ENCODE data around the gene MYO1H. TPM values are rescaled to one million over a fixed set of nuclear protein-coding genes. Genes with fewer than 3 reads are reported as not detected.
"Not testable (repeated sequence)": the region's sequence is repeated elsewhere in the genome, so short reads cannot be mapped to it uniquely, and the experiment has no call there.

Gene MYO1H
- total and polyA plus RNA-seq, 9 donors: 0.04 to 0.35 (median 0.14) TPM; not detected in 2

GRCh38 chr12:109309381-109310246, 38.1 kb upstream of the MYO1H start:
- Histone ChIP-seq H3K27me3 (ENCODE audit: control insufficient read depth, insufficient read depth, low read length) (peaks cover 60% of the 10 kb centered on the region), H3K9me3 (replicated peaks; ENCODE audit: control insufficient read depth, low read depth, low read length) (no peaks in the 10 kb centered on the region), H3K27ac (ENCODE audit: low read length) (no peak overlapping the region), H3K4me1 (ENCODE audit: control insufficient read depth, insufficient read depth, low read length) (peaks cover 11% of the 10 kb centered on the region), H3K36me3 (ENCODE audit: control insufficient read depth, insufficient read depth, low read length) (no peaks in the 10 kb centered on the region), H3K4me3 (ENCODE audit: low read length) (peak overlapping the region; percentile 37)
- no peak for DNase-seq
- WGBS (ENCODE audit: insufficient coverage): under 1% methylated on average over 88 of the region's 99 CpGs

- no peaks in the 10 kb centered on the region for H3K9me3 ChIP-seq (replicated peaks; ENCODE audit: control insufficient read depth, low read depth, low read length)
- peaks cover 11% of the 10 kb centered on the region for H3K4me1 ChIP-seq (ENCODE audit: control insufficient read depth, insufficient read depth, low read length)
- peak overlapping the region; percentile 36 for H3K4me3 ChIP-seq (ENCODE audit: low read length)
- H3K36me3 ChIP-seq (ENCODE audit: control insufficient read depth, insufficient read depth, low read length): no peaks in the 10 kb centered on the region
- H3K27ac ChIP-seq (ENCODE audit: low read length): no peak overlapping the region
- H3K27me3 ChIP-seq (ENCODE audit: control insufficient read depth, insufficient read depth, low read length): peaks cover 58% of the 10 kb centered on the region
- peak; percentile 21 for DNase-seq
- 0% methylated on average over 28 of the region's 33 CpGs for WGBS (ENCODE audit: insufficient coverage)
Measured at GRCh38 chr12:109310247-109311125, 37.2 kb upstream of the MYO1H start.

GRCh38 chr12:109321294-109321693, 26.4 kb upstream of the MYO1H start:
- not testable (repeated sequence) for H3K4me1 ChIP-seq (ENCODE audit: control insufficient read depth, insufficient read depth, low read length); H3K4me3 ChIP-seq (ENCODE audit: low read length); H3K27me3 ChIP-seq (ENCODE audit: control insufficient read depth, insufficient read depth, low read length); H3K36me3 ChIP-seq (ENCODE audit: control insufficient read depth, insufficient read depth, low read length); H3K27ac ChIP-seq (ENCODE audit: low read length); DNase-seq; H3K9me3 ChIP-seq (replicated peaks; ENCODE audit: control insufficient read depth, low read depth, low read length)
- 100% methylated on average over 1 of the region's 8 CpGs for WGBS (ENCODE audit: insufficient coverage)

GRCh38 chr12:109329003-109329402, 18.7 kb upstream of the MYO1H start:
- Histone ChIP-seq H3K27me3 (ENCODE audit: control insufficient read depth, insufficient read depth, low read length) (peaks cover 3% of the 10 kb centered on the region), H3K36me3 (ENCODE audit: control insufficient read depth, insufficient read depth, low read length) (no peaks in the 10 kb centered on the region), H3K9me3 (replicated peaks; ENCODE audit: control insufficient read depth, low read depth, low read length) (no peaks in the 10 kb centered on the region), H3K4me1 (ENCODE audit: control insufficient read depth, insufficient read depth, low read length) (no peaks in the 10 kb centered on the region), H3K27ac (ENCODE audit: low read length) (no peak overlapping the region), H3K4me3 (ENCODE audit: low read length) (no peak overlapping the region)
- WGBS (ENCODE audit: insufficient coverage): 100% methylated on average over 1 of the region's 3 CpGs
- no peak for DNase-seq

GRCh38 chr12:109329686-109330085, 18.0 kb upstream of the MYO1H start:
- WGBS (ENCODE audit: insufficient coverage): 54% methylated on average over 4 of the region's 7 CpGs
- Histone ChIP-seq H3K4me1 (ENCODE audit: control insufficient read depth, insufficient read depth, low read length) (no peaks in the 10 kb centered on the region), H3K27ac (ENCODE audit: low read length) (no peak overlapping the region), H3K27me3 (ENCODE audit: control insufficient read depth, insufficient read depth, low read length) (peaks cover 3% of the 10 kb centered on the region), H3K4me3 (ENCODE audit: low read length) (no peak overlapping the region), H3K9me3 (replicated peaks; ENCODE audit: control insufficient read depth, low read depth, low read length) (no peaks in the 10 kb centered on the region), H3K36me3 (ENCODE audit: control insufficient read depth, insufficient read depth, low read length) (no peaks in the 10 kb centered on the region)
- DNase-seq: no peak

- Histone ChIP-seq H3K4me3 (ENCODE audit: low read length) (no peak overlapping the region), H3K36me3 (ENCODE audit: control insufficient read depth, insufficient read depth, low read length) (no peaks in the 10 kb centered on the region), H3K9me3 (replicated peaks; ENCODE audit: control insufficient read depth, low read depth, low read length) (no peaks in the 10 kb centered on the region), H3K4me1 (ENCODE audit: control insufficient read depth, insufficient read depth, low read length) (no peaks in the 10 kb centered on the region), H3K27me3 (ENCODE audit: control insufficient read depth, insufficient read depth, low read length) (peaks cover 3% of the 10 kb centered on the region), H3K27ac (ENCODE audit: low read length) (no peak overlapping the region)
- 81% methylated on average over 8 of the region's 16 CpGs for WGBS (ENCODE audit: insufficient coverage)
- DNase-seq: no peak
Measured at GRCh38 chr12:109330282-109331230, 17.1 kb upstream of the MYO1H start.

GRCh38 chr12:109331301-109331952, 16.3 kb upstream of the MYO1H start:
- no peak overlapping the region for H3K4me3 ChIP-seq (ENCODE audit: low read length)
- H3K27ac ChIP-seq (ENCODE audit: low read length): no peak overlapping the region
- DNase-seq: peak; percentile 20
- H3K36me3 ChIP-seq (ENCODE audit: control insufficient read depth, insufficient read depth, low read length): no peaks in the 10 kb centered on the region
- 25% methylated on average over 2 of the region's 7 CpGs for WGBS (ENCODE audit: insufficient coverage)
- H3K9me3 ChIP-seq (replicated peaks; ENCODE audit: control insufficient read depth, low read depth, low read length): no peaks in the 10 kb centered on the region
- H3K4me1 ChIP-seq (ENCODE audit: control insufficient read depth, insufficient read depth, low read length): no peaks in the 10 kb centered on the region
- H3K27me3 ChIP-seq (ENCODE audit: control insufficient read depth, insufficient read depth, low read length): no peaks in the 10 kb centered on the region

GRCh38 chr12:109334887-109335286, 12.8 kb upstream of the MYO1H start:
- no CpG with 5 or more reads among the region's 2 CpGs for WGBS (ENCODE audit: insufficient coverage)
- Histone ChIP-seq H3K9me3 (replicated peaks; ENCODE audit: control insufficient read depth, low read depth, low read length) (no peaks in the 10 kb centered on the region), H3K4me1 (ENCODE audit: control insufficient read depth, insufficient read depth, low read length) (no peaks in the 10 kb centered on the region), H3K27ac (ENCODE audit: low read length) (no peak overlapping the region), H3K4me3 (ENCODE audit: low read length) (no peak overlapping the region), H3K27me3 (ENCODE audit: control insufficient read depth, insufficient read depth, low read length) (no peaks in the 10 kb centered on the region), H3K36me3 (ENCODE audit: control insufficient read depth, insufficient read depth, low read length) (no peaks in the 10 kb centered on the region)
- no peak for DNase-seq

GRCh38 chr12:109336593-109336992, 11.1 kb upstream of the MYO1H start:
- no CpG with 5 or more reads among the region's 1 CpG for WGBS (ENCODE audit: insufficient coverage)

More at GRCh38 chr12:109336593-109336992, 11.1 kb upstream of the MYO1H start:
- DNase-seq: no peak
- no peaks in the 10 kb centered on the region for H3K4me1 ChIP-seq (ENCODE audit: control insufficient read depth, insufficient read depth, low read length)
- no peak overlapping the region for H3K4me3 ChIP-seq (ENCODE audit: low read length)
- H3K9me3 ChIP-seq (replicated peaks; ENCODE audit: control insufficient read depth, low read depth, low read length): no peaks in the 10 kb centered on the region
- H3K27me3 ChIP-seq (ENCODE audit: control insufficient read depth, insufficient read depth, low read length): no peaks in the 10 kb centered on the region
- H3K27ac ChIP-seq (ENCODE audit: low read length): no peak overlapping the region
- no peaks in the 10 kb centered on the region for H3K36me3 ChIP-seq (ENCODE audit: control insufficient read depth, insufficient read depth, low read length)

Data from muscle of leg (tissue), 11 donors.